ENCODE data around the gene SLC5A2. TPM values are rescaled to one million over a fixed set of nuclear protein-coding genes. Genes with fewer than 3 reads are reported as not detected.

Gene SLC5A2
- total RNA-seq, 1 donor = under 0.01 TPM

DNA sequence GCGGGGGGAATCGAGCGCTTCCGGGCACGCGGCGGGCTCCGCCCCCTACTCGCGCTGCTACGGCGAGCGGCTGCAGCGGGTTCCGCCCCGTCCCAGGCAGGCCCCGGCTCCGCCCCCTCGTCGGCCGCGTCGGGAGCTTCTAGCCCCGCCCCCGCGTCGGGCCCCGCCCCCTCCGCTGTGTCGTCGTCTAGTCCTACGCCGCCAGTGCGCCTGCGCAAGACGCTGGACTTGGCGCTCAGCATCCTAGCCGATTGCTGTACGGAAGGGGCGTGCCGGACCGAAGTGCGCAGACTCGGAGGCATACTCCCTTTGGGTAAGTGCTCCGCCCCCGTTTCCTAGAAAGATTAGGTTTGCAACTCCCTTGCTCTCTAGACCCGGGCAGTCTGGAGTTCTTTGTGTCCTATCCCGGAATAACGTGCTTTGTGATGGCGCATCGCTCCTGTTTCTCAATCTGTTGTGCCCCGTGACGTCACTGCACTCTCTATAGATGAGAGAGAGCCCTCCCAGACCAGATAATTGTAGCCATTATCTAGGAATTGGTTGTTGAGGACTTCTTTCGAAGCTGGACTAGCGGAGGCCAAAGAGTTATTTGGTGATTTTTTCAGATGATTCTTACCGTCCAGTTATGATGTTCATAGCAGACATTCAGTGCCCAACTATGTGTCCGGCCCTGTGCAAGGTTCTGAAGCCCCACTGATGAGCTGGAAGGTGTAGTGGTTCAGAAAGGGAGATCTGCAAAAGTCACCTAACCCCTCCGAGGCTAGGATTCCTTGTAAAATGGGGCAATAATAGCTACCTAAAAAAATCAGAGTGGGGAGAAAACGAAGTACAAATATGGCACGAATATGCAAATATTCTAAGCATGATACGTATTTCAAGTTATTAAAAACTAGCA, 23.0 kb upstream of the SLC5A2 start:
- peak overlapping the region; percentile 78 for H3K4me3 ChIP-seq (ENCODE audit: low read depth, low read length)
- DNase-seq (ENCODE audit: low read depth) = peak; percentile 100
- TF ChIP-seq, protein P1, sequence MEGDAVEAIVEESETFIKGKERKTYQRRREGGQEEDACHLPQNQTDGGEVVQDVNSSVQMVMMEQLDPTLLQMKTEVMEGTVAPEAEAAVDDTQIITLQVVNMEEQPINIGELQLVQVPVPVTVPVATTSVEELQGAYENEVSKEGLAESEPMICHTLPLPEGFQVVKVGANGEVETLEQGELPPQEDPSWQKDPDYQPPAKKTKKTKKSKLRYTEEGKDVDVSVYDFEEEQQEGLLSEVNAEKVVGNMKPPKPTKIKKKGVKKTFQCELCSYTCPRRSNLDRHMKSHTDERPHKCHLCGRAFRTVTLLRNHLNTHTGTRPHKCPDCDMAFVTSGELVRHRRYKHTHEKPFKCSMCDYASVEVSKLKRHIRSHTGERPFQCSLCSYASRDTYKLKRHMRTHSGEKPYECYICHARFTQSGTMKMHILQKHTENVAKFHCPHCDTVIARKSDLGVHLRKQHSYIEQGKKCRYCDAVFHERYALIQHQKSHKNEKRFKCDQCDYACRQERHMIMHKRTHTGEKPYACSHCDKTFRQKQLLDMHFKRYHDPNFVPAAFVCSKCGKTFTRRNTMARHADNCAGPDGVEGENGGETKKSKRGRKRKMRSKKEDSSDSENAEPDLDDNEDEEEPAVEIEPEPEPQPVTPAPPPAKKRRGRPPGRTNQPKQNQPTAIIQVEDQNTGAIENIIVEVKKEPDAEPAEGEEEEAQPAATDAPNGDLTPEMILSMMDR (IDR thresholded peaks at IDR 0.05; ENCODE audit: insufficient read depth, low read depth, low read length) = no peak

DNA sequence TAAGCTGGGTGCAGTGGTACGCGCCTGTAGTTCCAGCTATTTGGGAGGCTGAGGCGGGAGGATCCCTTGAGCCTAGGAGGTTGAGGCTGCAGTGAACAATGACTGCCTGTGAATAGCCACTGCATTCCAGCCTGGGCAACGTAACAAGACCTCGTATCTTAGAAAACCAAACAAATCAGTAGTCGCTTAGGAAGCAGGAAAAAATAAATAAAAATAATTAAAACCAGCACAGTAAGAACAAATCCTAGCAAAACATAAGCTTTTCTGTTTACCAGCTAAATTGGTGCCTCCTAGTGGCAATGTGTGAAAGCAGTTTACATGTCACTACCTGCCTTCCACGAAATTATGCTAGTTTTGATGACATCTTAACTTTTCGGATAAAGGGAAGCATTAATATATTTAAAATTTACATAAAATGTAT, 22.3 kb upstream of the SLC5A2 start:
- TF ChIP-seq, protein P1 (IDR thresholded peaks at IDR 0.05; ENCODE audit: insufficient read depth, low read depth, low read length) = peak; percentile 70
- H3K4me3 ChIP-seq (ENCODE audit: low read depth, low read length) = peak overlapping the region; percentile 62
- peak; percentile 75 for DNase-seq (ENCODE audit: low read depth)

DNA sequence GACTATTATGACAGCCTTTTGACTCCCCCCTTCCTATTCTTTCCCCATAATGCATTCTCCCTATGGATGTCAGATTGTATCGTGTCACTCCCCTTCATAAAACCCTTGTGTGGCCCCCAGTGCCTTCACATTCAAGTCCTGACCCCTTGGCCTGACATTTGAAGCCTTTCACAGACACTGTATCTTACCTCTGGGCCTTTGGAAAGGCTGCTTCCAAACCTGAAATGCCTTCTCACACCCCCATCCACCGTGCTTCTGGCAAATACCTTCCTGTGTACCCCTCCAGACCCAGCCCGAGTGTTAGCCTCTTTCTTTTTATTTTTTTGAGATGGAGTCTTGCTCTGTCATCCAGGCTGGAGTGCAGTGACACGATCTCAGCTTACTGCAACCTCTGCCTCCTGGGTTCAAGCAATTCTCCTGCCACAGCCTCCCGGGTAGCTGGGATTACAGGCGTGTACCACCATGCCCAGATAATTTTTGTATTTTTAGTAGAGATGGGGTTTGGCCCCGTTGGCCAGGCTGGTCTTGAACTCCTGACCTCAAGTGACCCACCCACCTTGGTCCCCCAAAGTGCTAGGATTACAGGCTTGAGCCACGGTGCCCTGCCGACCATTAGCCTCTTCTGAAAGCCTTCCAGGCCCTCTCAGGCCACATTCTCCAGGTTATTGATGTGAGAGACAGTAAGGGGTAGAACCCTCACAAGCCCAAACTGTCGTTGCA, 21.6 kb upstream of the SLC5A2 start:
- no peak overlapping the region for H3K4me3 ChIP-seq (ENCODE audit: low read depth, low read length)
- no peak for DNase-seq (ENCODE audit: low read depth)
- TF ChIP-seq, protein P1 (IDR thresholded peaks at IDR 0.05; ENCODE audit: insufficient read depth, low read depth, low read length) = no peak

DNA sequence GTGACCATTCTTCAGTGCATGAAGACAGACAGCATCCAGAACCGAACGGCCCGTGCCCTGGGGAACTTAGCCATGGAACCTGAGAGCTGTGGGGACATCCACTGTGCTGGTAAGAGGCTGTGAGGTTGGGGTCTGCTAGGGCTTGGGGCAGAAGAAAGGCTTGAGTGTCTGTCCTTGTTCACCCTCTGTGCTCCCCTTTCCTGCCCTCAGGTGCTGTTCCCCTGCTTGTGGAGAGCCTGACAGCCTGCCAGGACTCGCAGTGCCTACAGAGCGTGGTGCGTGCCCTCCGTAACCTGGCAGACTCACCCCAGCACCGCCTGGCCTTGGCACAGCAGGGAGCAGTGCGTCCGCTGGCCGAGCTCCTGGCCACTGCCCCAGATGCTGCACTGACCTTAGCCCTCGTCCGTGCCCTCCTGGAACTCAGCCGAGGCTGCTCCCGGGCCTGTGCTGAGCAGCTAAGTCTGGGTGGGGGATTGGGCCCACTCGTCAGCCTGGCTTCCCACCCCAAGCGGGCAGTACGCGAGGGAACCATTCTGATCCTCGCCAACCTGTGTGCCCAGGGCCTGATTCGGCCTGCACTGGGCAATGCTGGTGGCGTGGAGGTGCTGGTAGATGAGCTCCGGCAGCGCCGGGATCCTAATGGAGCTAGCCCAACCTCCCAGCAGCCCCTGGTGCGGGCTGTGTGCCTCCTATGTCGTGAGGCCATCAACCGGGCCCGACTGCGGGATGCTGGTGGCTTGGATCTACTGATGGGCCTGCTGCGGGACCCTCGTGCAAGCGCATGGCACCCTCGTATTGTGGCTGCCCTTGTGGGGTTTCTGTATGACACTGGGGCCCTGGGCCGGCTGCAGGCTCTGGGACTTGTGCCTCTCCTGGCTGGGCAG, 20.8 kb upstream of the SLC5A2 start:
- H3K4me3 ChIP-seq (ENCODE audit: low read depth, low read length) = no peak overlapping the region
- TF ChIP-seq, protein P1 (IDR thresholded peaks at IDR 0.05; ENCODE audit: insufficient read depth, low read depth, low read length) = no peak
- no peak for DNase-seq (ENCODE audit: low read depth)

GRCh38 chr16:31464348-31464769, 18.6 kb upstream of the SLC5A2 start:
- TF ChIP-seq, protein P1 (IDR thresholded peaks at IDR 0.05; ENCODE audit: insufficient read depth, low read depth, low read length) = no peak
- no peak for DNase-seq (ENCODE audit: low read depth)
- no peak overlapping the region for H3K4me3 ChIP-seq (ENCODE audit: low read depth, low read length)

DNA sequence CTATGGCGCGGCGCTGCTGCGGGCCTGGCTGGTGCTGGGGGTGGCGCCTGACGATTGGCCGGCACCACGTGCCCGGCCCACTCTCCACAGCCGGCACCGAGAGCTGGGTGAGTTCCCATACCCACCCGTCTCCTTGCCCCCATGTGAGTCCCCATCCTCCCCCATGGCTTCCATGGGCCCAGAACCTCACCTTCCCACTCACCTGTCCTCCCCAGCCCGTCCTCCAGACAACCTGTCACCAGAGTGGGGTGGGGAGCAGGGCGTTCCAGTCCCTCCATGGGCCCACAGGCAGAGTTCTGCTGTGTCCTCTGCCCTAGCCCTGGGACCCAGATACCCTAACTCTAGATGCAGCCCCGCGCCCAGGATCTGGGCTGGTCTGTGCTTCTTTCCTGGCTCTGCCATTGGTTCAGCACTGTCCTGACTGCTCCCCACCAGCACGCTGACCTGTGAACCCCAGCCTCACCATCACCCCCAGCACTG, 18.1 kb upstream of the SLC5A2 start:
- H3K4me3 ChIP-seq (ENCODE audit: low read depth, low read length) = no peak overlapping the region
- TF ChIP-seq, protein P1 (IDR thresholded peaks at IDR 0.05; ENCODE audit: insufficient read depth, low read depth, low read length) = no peak
- no peak for DNase-seq (ENCODE audit: low read depth)

Measured in fibroblast of villous mesenchyme (primary cell).